IMR-90 (cell line): ENCODE data around the gene RYR3. TPM values are rescaled to one million over a fixed set of nuclear protein-coding genes. Genes with fewer than 3 reads are reported as not detected.

Source experiments
- ATAC-seq: fragments of 200-7000 bp; cut with Tn5 transposase; 2 replicates; pipeline ENCODE4 v1.9.1; 2020; ENCODE audit warnings: low read depth, mild to moderate bottlenecking, moderate library complexity
- BruUV-seq: library from RNA; stranded (reverse); fragments of 400-500 nt; replicated peaks from 2 replicates; lab custom pipeline; 2021; lab: Mats Ljungman, UMichigan
- CTCF ChIA-PET: fragments of 300-600 bp; formaldehyde crosslinking; extraction: SDS; loops from one replicate; lab custom pipeline; 2021; ENCODE audit warnings: antibody characterized with exemption; lab: Yijun Ruan, JAX
- POLR2A ChIA-PET: fragments of 300-600 bp; sonication (Branson Sonifier 250); formaldehyde crosslinking; loops from one replicate; lab custom pipeline; 2022; ENCODE audit warnings: antibody characterized with exemption; ENCODE audit not compliant: unreplicated experiment; lab: Charles Lee
- DNase-seq: peaks from one replicate; pipeline ENCODE4 v3.0.0; 2013
- H2AFZ ChIP-seq: replicated peaks from 2 replicates; pipeline ENCODE3; 2013; ENCODE audit warnings: low read length, mild to moderate bottlenecking; ENCODE audit not compliant: poor library complexity
- H2AK5ac ChIP-seq: 2 replicates; pipeline ENCODE4 v1.6.1; 2013; ENCODE audit warnings: low read depth, low read length, inconsistent platforms
- H2AK9ac ChIP-seq: replicated peaks from 2 replicates; pipeline ENCODE3; 2013; ENCODE audit warnings: mild to moderate bottlenecking, low read depth, low read length, moderate library complexity; ENCODE audit not compliant: poor library complexity
- H2BK120ac ChIP-seq: 2 replicates; pipeline ENCODE4 v1.6.1; 2013; ENCODE audit warnings: low read depth, low read length, inconsistent platforms
- H2BK15ac ChIP-seq: 3 replicates; pipeline ENCODE4 v1.6.1; 2013; ENCODE audit warnings: low read depth, low read length, inconsistent platforms
- H2BK20ac ChIP-seq: 2 replicates; pipeline ENCODE4 v1.6.1; 2013; ENCODE audit warnings: low read depth, mild to moderate bottlenecking, inconsistent platforms, low read length, moderate library complexity
- H2BK5ac ChIP-seq: 2 replicates; pipeline ENCODE4 v1.6.1; 2013; ENCODE audit warnings: mild to moderate bottlenecking, low read depth, low read length, inconsistent platforms; ENCODE audit not compliant: poor library complexity, severe bottlenecking
- H3K14ac ChIP-seq: replicated peaks from 2 replicates; pipeline ENCODE4 v1.6.1; 2013; ENCODE audit warnings: low read depth, low read length, inconsistent platforms
- H3K18ac ChIP-seq: 2 replicates; pipeline ENCODE4 v1.6.1; 2013; ENCODE audit warnings: low read depth, low read length, control low read depth
- H3K23ac ChIP-seq: 2 replicates; pipeline ENCODE4 v1.6.1; 2013; ENCODE audit warnings: low read depth, low read length, inconsistent platforms
- H3K27ac ChIP-seq: 2 replicates; pipeline ENCODE4 v1.5.1; 2013; ENCODE audit warnings: mild to moderate bottlenecking, control low read depth, low read length; ENCODE audit not compliant: insufficient read depth
- H3K27me3 ChIP-seq: 2 replicates; pipeline ENCODE4 v1.6.1; 2013; ENCODE audit warnings: low read length; ENCODE audit not compliant: control insufficient read depth, insufficient read depth
- H3K36me3 ChIP-seq: 2 replicates; pipeline ENCODE4 v1.6.1; 2013; ENCODE audit warnings: low read length, mixed read lengths; ENCODE audit not compliant: control insufficient read depth, insufficient read depth
- H3K4ac ChIP-seq: 2 replicates; pipeline ENCODE4 v1.6.1; 2013; ENCODE audit warnings: low read depth, low read length, inconsistent platforms
- H3K4me1 ChIP-seq: 2 replicates; pipeline ENCODE4 v1.6.1; 2013; ENCODE audit warnings: low read length, mixed read lengths; ENCODE audit not compliant: control insufficient read depth, insufficient read depth
- H3K4me2 ChIP-seq: 2 replicates; pipeline ENCODE4 v1.6.1; 2013; ENCODE audit warnings: low read depth, mild to moderate bottlenecking, control low read depth, low read length, moderate library complexity
- H3K4me3 ChIP-seq: 2 replicates; pipeline ENCODE4 v1.5.1; 2013; ENCODE audit warnings: low read depth, mild to moderate bottlenecking, control low read depth, low read length, moderate library complexity; ENCODE audit not compliant: insufficient read depth
- H3K56ac ChIP-seq: 2 replicates; pipeline ENCODE4 v1.6.1; 2013; ENCODE audit warnings: low read length, inconsistent platforms; ENCODE audit not compliant: insufficient read depth; ENCODE audit errors: extremely low read depth
- H3K79me1 ChIP-seq, 2 experiments: 2 replicates each; pipeline ENCODE4 v1.6.1; 2013; ENCODE audit warnings: low read length in 2 of 2, inconsistent platforms in 1 of 2, low read depth in 1 of 2
- H3K9ac ChIP-seq: 2 replicates; pipeline ENCODE4 v1.6.1; 2013; ENCODE audit warnings: low read depth, low read length, control low read depth
- H3K9me1 ChIP-seq: 2 replicates; pipeline ENCODE4 v1.6.1; 2013; ENCODE audit warnings: low read length, inconsistent platforms; ENCODE audit not compliant: insufficient read depth
- H3K9me3 ChIP-seq: 2 replicates; pipeline ENCODE4 v1.6.1; 2013; ENCODE audit warnings: low read length; ENCODE audit not compliant: control insufficient read depth, insufficient read depth
- H4K20me1 ChIP-seq: 2 replicates; pipeline ENCODE4 v1.6.1; 2013; ENCODE audit warnings: low read length, inconsistent platforms; ENCODE audit not compliant: insufficient read depth
- H4K5ac ChIP-seq: 2 replicates; pipeline ENCODE4 v1.6.1; 2013; ENCODE audit warnings: mild to moderate bottlenecking, low read depth, low read length, control low read depth
- H4K8ac ChIP-seq, 2 experiments: 2 replicates each; pipeline ENCODE4 v1.6.1; 2013; ENCODE audit warnings: low read depth in 2 of 2, low read length in 2 of 2, control low read depth in 1 of 2, inconsistent platforms in 1 of 2
- H4K91ac ChIP-seq: 2 replicates; pipeline ENCODE4 v1.6.1; 2013; ENCODE audit warnings: low read depth, low read length, inconsistent platforms; ENCODE audit not compliant: insufficient read depth
- BHLHE40 ChIP-seq: fragments of 150-350 bp; IDR thresholded peaks from 2 replicates; pipeline ENCODE4 v1.6.1; 2016; ENCODE audit warnings: mild to moderate bottlenecking, low read depth, low read length
- CEBPB ChIP-seq: IDR thresholded peaks from 2 replicates; pipeline ENCODE4 v1.6.1; 2012; ENCODE audit warnings: low read depth, low read length, improper control_type of control experiment
- CHD1 ChIP-seq: IDR thresholded peaks from 2 replicates; pipeline ENCODE4 v1.6.1; 2012; ENCODE audit warnings: low read depth, low read length, improper control_type of control experiment
- FOS ChIP-seq: fragments of 150-350 bp; IDR thresholded peaks from 2 replicates; pipeline ENCODE4 v1.6.1; 2016; ENCODE audit warnings: low read depth, low read length
- MAZ ChIP-seq: IDR thresholded peaks from 2 replicates; pipeline ENCODE4 v1.6.1; 2012; ENCODE audit warnings: low read depth, mild to moderate bottlenecking, low read length, improper control_type of control experiment, moderate library complexity, borderline replicate concordance
- MXI1 ChIP-seq: IDR thresholded peaks from 2 replicates; pipeline ENCODE4 v1.6.1; 2012; ENCODE audit warnings: low read depth, mild to moderate bottlenecking, low read length, moderate library complexity, borderline replicate concordance
- NFE2L2 ChIP-seq: fragments of 150-350 bp; IDR thresholded peaks from 2 replicates; pipeline ENCODE4 v1.6.1; 2016; ENCODE audit warnings: low read depth, mild to moderate bottlenecking, low read length
- POLR2A ChIP-seq: IDR thresholded peaks from 2 replicates; pipeline ENCODE4 v1.6.1; 2012; ENCODE audit warnings: mild to moderate bottlenecking, low read depth, low read length
- RAD21 ChIP-seq: IDR thresholded peaks from 2 replicates; pipeline ENCODE4 v1.6.1; 2012; ENCODE audit warnings: low read length, improper control_type of control experiment
- RCOR1 ChIP-seq: IDR thresholded peaks from 2 replicates; pipeline ENCODE4 v1.6.1; 2012; ENCODE audit warnings: mild to moderate bottlenecking, low read length, improper control_type of control experiment; ENCODE audit not compliant: insufficient replicate concordance
- RFX5 ChIP-seq: IDR thresholded peaks from 2 replicates; pipeline ENCODE4 v1.8.0; 2012; ENCODE audit warnings: low read depth, mild to moderate bottlenecking, low read length, moderate library complexity
- SMC3 ChIP-seq: fragments of 150-350 bp; IDR thresholded peaks from 2 replicates; pipeline ENCODE4 v1.6.1; 2016; ENCODE audit warnings: low read depth, mild to moderate bottlenecking, antibody characterized with exemption, low read length, moderate library complexity
- WGBS, 2 experiments: methylation state at CpG; one replicate each; pipeline versions ENCODE4 v1.1.5 to v1.1.7; 2013; ENCODE audit warnings: missing lambda C conversion rate in 2 of 2; ENCODE audit not compliant: insufficient read length in 1 of 2; ENCODE audit errors: extremely low coverage in 2 of 2; 5-methylcytosine and 5-hydroxymethylcytosine counted together
- dilution Hi-C: fragments of 300-500 bp; cut with HindIII; formaldehyde crosslinking; loops from one replicate; pipeline ENCODE4 v1.14.3; 2018; ENCODE audit warnings: low sequenced_read_pairs; ENCODE audit not compliant: unreplicated experiment
- in situ Hi-C: fragments of 300-500 bp; cut with MboI; formaldehyde crosslinking; loops from 3 replicates; pipeline ENCODE4 v1.14.3; 2019; ENCODE audit warnings: low sequenced_read_pairs, inconsistent platforms, mixed read lengths
- intact Hi-C: fragments of 100-400 bp; cut with micrococcal nuclease; formaldehyde crosslinking; loops from 2 replicates; pipeline ENCODE4 v1.10.0; 2022
- polyA plus RNA-seq, 3 experiments: library from polyadenylated mRNA; depleted of rRNA; stranded (reverse); fragments of >200 nt; gene quantifications; 2 replicates each; pipeline ENCODE4 v1.2.3, GENCODE V29; 2012; ENCODE audit warnings: low replicate concordance in 1 of 3
- total RNA-seq: library from RNA; depleted of rRNA; stranded (reverse); fragments of >200 nt; gene quantifications from 2 replicates; pipeline ENCODE4 v1.2.3, GENCODE V29; 2012

RYR3 gene
- total and polyA plus RNA-seq, 2 of the 4 experiments (the other 2 are of a cell fraction), result 0.18 TPM; not detected in 1

DNA sequence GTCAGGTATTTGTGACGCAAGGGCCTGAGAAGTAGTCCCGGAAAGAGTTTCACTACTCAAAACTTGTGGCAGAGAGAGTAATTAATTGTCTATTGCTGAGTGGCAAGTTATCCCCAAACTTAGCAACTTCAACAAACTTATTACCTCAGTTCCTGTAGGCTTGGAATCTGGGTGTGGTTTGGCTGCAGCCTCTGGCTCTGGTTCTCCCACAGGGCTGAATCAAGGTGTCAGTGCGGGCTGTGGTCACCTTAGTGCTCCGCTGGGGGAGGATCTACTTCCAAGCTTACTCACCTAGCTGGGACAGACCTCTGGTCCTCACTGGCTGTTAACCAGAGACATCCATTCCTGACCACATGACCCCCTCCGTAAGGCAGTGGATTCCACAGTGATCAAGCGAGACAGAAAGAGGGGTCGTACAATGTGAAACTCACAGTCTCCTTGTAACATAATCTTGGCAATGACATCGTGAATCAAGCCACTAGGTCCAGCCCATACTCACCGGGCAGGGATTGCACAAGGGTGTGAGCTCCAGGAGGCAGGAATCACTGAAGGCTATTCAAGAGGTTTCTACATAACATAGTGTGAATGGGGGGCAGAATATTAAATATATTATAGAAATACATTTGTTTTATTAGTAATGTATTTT, 138.3 kb downstream of the RYR3 start:
- H3K36me3 ChIP-seq, result no peaks in the 10 kb centered on the region
- H2BK5ac ChIP-seq, result no peak overlapping the region
- H2AK5ac ChIP-seq, result no peak overlapping the region
- no peak overlapping the region for H3K23ac ChIP-seq
- no peak overlapping the region for H3K18ac ChIP-seq
- POLR2A ChIA-PET, result no interaction called here
- no peak overlapping the region for H3K14ac ChIP-seq
- H2AFZ ChIP-seq, result no peak overlapping the region
- H3K4ac ChIP-seq, result no peak overlapping the region
- H3K4me1 ChIP-seq, result no peaks in the 10 kb centered on the region
- no peak overlapping the region for H4K91ac ChIP-seq
- no peak overlapping the region for H3K4me3 ChIP-seq
- 17% methylated on average over 2 of the region's 9 CpGs; no CpG with 5 or more reads in 1 of the 2 experiments for WGBS, 2 experiments
- CTCF ChIA-PET, result no interaction called here
- H2BK120ac ChIP-seq, result no peak overlapping the region
- H3K9me3 ChIP-seq, result no peaks in the 10 kb centered on the region
- H2BK20ac ChIP-seq, result no peak overlapping the region
- peaks cover 8% of the 10 kb centered on the region; the same call in 1 of the 2 replicates for H3K27me3 ChIP-seq
- H2AK9ac ChIP-seq, result no peak overlapping the region
- ATAC-seq (no peak), DNase-seq (no peak)
- no peak for TF ChIP-seq POLR2A
- TF ChIP-seq BHLHE40, result no peak
- TF ChIP-seq FOS, result no peak
- no peak for TF ChIP-seq MAZ
- no peak for TF ChIP-seq MXI1
- TF ChIP-seq CHD1, result no peak
- no peak for TF ChIP-seq RFX5
- no peak for TF ChIP-seq RAD21
- TF ChIP-seq SMC3, result no peak
- no peak for TF ChIP-seq NFE2L2
- no peak for TF ChIP-seq RCOR1
- TF ChIP-seq CEBPB, result no peak
- intact Hi-C loops, result no loop called here
- no peak overlapping the region for H3K4me2 ChIP-seq
- H3K9me1 ChIP-seq, result no peaks in the 10 kb centered on the region
- in situ Hi-C loops, result no loop called here
- H3K27ac ChIP-seq, result no peak overlapping the region
- H3K56ac ChIP-seq, result no peak overlapping the region
- no peaks in the 10 kb centered on the region for H4K20me1 ChIP-seq
- H3K79me1 ChIP-seq, result no peaks in the 10 kb centered on the region
- H4K8ac ChIP-seq, result no peak overlapping the region
- dilution Hi-C loops, result no loop called here
- no TSS peak for BruUV-seq
- no peak overlapping the region for H2BK15ac ChIP-seq
- no peak overlapping the region for H4K5ac ChIP-seq
- H3K9ac ChIP-seq, result no peak overlapping the region
